Measurements from ENCODE around the gene ATPAF1. TPM values are rescaled to one million over a fixed set of nuclear protein-coding genes. Genes with fewer than 3 reads are reported as not detected.

The ATPAF1 gene
- polyA plus RNA-seq, 1 of the 3 experiments (the other 2 are of a cell fraction) = 39.9 TPM

GRCh38 chr1:46618754-46619415, 49.3 kb downstream of the ATPAF1 start:
- Histone ChIP-seq H3K4me3 (ENCODE audit: low read depth in 2 of 2, low read length in 1 of 2) (no peak overlapping the region), H3K4me1 (ENCODE audit: control insufficient read depth in 1 of 2, insufficient read depth in 2 of 2, low read depth in 1 of 2, low read length in 1 of 2) (peaks cover 0 to 19% of the 10 kb centered on the region in 2 experiments; a peak in 1 of 4 replicates), H3K27ac (ENCODE audit: low read depth in 2 of 2, low read length in 1 of 2) (no peak overlapping the region), H3K9ac (no peak overlapping the region), H3K36me3 (replicated peaks in 1 of 2; ENCODE audit: control insufficient read depth in 1 of 2, insufficient read depth in 2 of 2, low read length in 1 of 2) (no peaks in the 10 kb centered on the region), H3K27me3 (ENCODE audit: insufficient read depth) (no peaks in the 10 kb centered on the region), H3K9me3 (no peaks in the 10 kb centered on the region), H3K79me2 (ENCODE audit: insufficient read depth) (no peaks in the 10 kb centered on the region; the same call in 1 of the 2 replicates), H3K9me2 (no peaks in the 10 kb centered on the region), H3K4me2 (no peak overlapping the region), H2AFZ (ENCODE audit: low read depth) (no peak overlapping the region), H3F3A (replicated peaks; ENCODE audit: insufficient read depth) (peaks cover 3% of the 10 kb centered on the region), H4K20me1 (ENCODE audit: insufficient read depth) (no peaks in the 10 kb centered on the region)
- DNase-seq = no peak
- POLR2A ChIA-PET = no interaction called here
- TF ChIP-seq GATA2 (CRISPR knock-in tag; IDR thresholded peaks at IDR 0.05) = no peak
- TF ChIP-seq EZH2phosphoT487 (IDR thresholded peaks at IDR 0.05; ENCODE audit: borderline replicate concordance, low read depth) = no peak
- no peak for TF ChIP-seq USF2 (IDR thresholded peaks at IDR 0.05; ENCODE audit: borderline replicate concordance, low read depth, low read length)
- TF ChIP-seq FOXM1 (IDR thresholded peaks at IDR 0.05; ENCODE audit: low read depth) = no peak
- no peak for TF ChIP-seq YY1 (IDR thresholded peaks at IDR 0.05; ENCODE audit: low read depth)
- TF ChIP-seq NRF1 (IDR thresholded peaks at IDR 0.05; ENCODE audit: low read depth, low read length) = no peak
- WGBS (ENCODE audit: low lambda C conversion rate) = 82% methylated on average over 4 of the region's 4 CpGs
- CTCF ChIA-PET = interaction anchor here (1.1 kb wide), 1 partner anchor 142 kb away, joined by 3 read pairs; no protein-coding TSS in a partner anchor

GRCh38 chr1:46617833-46618232, 50.3 kb downstream of the ATPAF1 start:
- Histone ChIP-seq H3K9ac (no peak overlapping the region), H3K36me3 (replicated peaks in 1 of 2; ENCODE audit: control insufficient read depth in 1 of 2, insufficient read depth in 2 of 2, low read length in 1 of 2) (no peaks in the 10 kb centered on the region), H3K4me3 (ENCODE audit: low read depth in 2 of 2, low read length in 1 of 2) (no peak overlapping the region), H3F3A (replicated peaks; ENCODE audit: insufficient read depth) (peaks cover 3% of the 10 kb centered on the region), H2AFZ (ENCODE audit: low read depth) (no peak overlapping the region), H4K20me1 (ENCODE audit: insufficient read depth) (no peaks in the 10 kb centered on the region), H3K9me2 (no peaks in the 10 kb centered on the region), H3K79me2 (ENCODE audit: insufficient read depth) (no peaks in the 10 kb centered on the region; the same call in 1 of the 2 replicates), H3K4me1 (ENCODE audit: control insufficient read depth in 1 of 2, insufficient read depth in 2 of 2, low read depth in 1 of 2, low read length in 1 of 2) (peaks cover 0 to 19% of the 10 kb centered on the region in 2 experiments; a peak in 1 of 4 replicates), H3K9me3 (no peaks in the 10 kb centered on the region), H3K27ac (ENCODE audit: low read depth in 2 of 2, low read length in 1 of 2) (no peak overlapping the region), H3K27me3 (ENCODE audit: insufficient read depth) (no peaks in the 10 kb centered on the region), H3K4me2 (peak overlapping the region; percentile 99; the same call in 1 of the 2 replicates)
- no peak for DNase-seq
- TF ChIP-seq TAF1 (IDR thresholded peaks at IDR 0.05; ENCODE audit: borderline replicate concordance, low read depth, low read length) = no peak
- 100% methylated on average over 3 of the region's 3 CpGs for WGBS (ENCODE audit: low lambda C conversion rate)
- ChIA-PET POLR2A (interaction anchor here (2.2 kb wide), 1 partner anchor 14 kb away, joined by 9 read pairs; the partner anchor contains the start of gene MKNK1), CTCF (interaction anchor here (1.0 to 4.9 kb wide), 4 partner anchors 14 to 57 kb away, joined by 4 to 36 read pairs (median 4); partner anchors contain the start of gene MKNK1)
